Measurements from ENCODE around the gene GBF1. TPM values are rescaled to one million over a fixed set of nuclear protein-coding genes. Genes with fewer than 3 reads are reported as not detected.

The GBF1 gene
- polyA plus RNA-seq, 1 donor (not counting 4 experiments of a cell fraction or from before 2014, with no cell fraction given): 17.4 TPM

DNA sequence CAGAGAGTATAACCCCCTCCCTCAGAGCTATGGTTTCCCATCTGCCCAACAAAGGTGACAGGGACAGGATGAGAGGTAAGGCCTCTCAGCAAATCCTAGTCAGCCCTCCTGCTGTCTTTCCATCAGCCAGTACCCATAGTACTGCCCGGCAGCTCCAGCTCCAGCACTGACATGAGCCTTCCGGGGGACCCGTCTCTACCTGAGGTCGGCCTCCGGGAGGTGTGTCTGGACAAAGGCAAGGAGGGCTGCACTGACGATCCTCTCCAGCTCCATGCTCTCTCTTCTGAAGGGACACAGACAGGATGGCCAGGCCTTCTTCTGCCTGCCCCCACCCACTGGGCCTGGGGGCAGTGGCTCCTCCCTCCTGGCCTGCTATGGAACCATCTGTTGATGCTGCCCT is 179.6 kb downstream of the GBF1 start:
- H3K4me1 ChIP-seq (ENCODE audit: control insufficient read depth, extremely low read depth, insufficient read depth, low read length): peaks cover 20% of the 10 kb centered on the region
- no peak overlapping the region for H2AFZ ChIP-seq (ENCODE audit: control insufficient read depth, low read length)
- H3K9ac ChIP-seq (ENCODE audit: control insufficient read depth, extremely low read depth, insufficient read depth, low read length): no peak overlapping the region
- FAIRE-seq (no peak), DNase-seq (ENCODE audit: low read depth, low spot score) (no peak)
- H3K36me3 ChIP-seq (ENCODE audit: control insufficient read depth in 2 of 2, extremely low read depth in 1 of 2, insufficient read depth in 2 of 2, low read length in 2 of 2): peaks cover 9 to 21% of the 10 kb centered on the region in 2 experiments
- H3K27ac ChIP-seq (ENCODE audit: control insufficient read depth, insufficient read depth, low read length): no peak overlapping the region
- H3K9me1 ChIP-seq (ENCODE audit: control insufficient read depth, extremely low read depth, insufficient read depth, low read length): no peaks in the 10 kb centered on the region
- dilution Hi-C loops (cut with MboI; ENCODE audit: extremely low pct_ligation_motif_present, low sequenced_read_pairs): no loop called here
- no peak for TF ChIP-seq EZH2 (IDR thresholded peaks at IDR 0.05; ENCODE audit: low read length)
- TF ChIP-seq, protein P1, sequence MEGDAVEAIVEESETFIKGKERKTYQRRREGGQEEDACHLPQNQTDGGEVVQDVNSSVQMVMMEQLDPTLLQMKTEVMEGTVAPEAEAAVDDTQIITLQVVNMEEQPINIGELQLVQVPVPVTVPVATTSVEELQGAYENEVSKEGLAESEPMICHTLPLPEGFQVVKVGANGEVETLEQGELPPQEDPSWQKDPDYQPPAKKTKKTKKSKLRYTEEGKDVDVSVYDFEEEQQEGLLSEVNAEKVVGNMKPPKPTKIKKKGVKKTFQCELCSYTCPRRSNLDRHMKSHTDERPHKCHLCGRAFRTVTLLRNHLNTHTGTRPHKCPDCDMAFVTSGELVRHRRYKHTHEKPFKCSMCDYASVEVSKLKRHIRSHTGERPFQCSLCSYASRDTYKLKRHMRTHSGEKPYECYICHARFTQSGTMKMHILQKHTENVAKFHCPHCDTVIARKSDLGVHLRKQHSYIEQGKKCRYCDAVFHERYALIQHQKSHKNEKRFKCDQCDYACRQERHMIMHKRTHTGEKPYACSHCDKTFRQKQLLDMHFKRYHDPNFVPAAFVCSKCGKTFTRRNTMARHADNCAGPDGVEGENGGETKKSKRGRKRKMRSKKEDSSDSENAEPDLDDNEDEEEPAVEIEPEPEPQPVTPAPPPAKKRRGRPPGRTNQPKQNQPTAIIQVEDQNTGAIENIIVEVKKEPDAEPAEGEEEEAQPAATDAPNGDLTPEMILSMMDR (optimal IDR thresholded peaks at IDR 0.05 in 1 of 3, IDR thresholded peaks at IDR 0.05 in 1 of 3, conservative IDR thresholded peaks at IDR 0.05 in 1 of 3; ENCODE audit: extremely low read depth in 1 of 3, insufficient read depth in 2 of 3, low read length in 3 of 3): no peak
- no peak overlapping the region for H3K4me2 ChIP-seq (ENCODE audit: control insufficient read depth, extremely low read depth, insufficient read depth, low read depth, low read length)
- no peak overlapping the region for H3K4me3 ChIP-seq (ENCODE audit: control insufficient read depth in 2 of 3, extremely low read depth in 1 of 3, insufficient read depth in 2 of 3, low read depth in 1 of 3, low read length in 3 of 3)
- no peaks in the 10 kb centered on the region for H3K27me3 ChIP-seq (ENCODE audit: control insufficient read depth, extremely low read depth, insufficient read depth, low read length)
- peaks cover 3% of the 10 kb centered on the region for H3K79me2 ChIP-seq (ENCODE audit: control insufficient read depth, insufficient read depth, low read length)
- no peaks in the 10 kb centered on the region for H3K9me3 ChIP-seq (ENCODE audit: control insufficient read depth, low read depth, low read length)
- H4K20me1 ChIP-seq (ENCODE audit: control insufficient read depth, extremely low read depth, insufficient read depth, low read length): no peaks in the 10 kb centered on the region

DNA sequence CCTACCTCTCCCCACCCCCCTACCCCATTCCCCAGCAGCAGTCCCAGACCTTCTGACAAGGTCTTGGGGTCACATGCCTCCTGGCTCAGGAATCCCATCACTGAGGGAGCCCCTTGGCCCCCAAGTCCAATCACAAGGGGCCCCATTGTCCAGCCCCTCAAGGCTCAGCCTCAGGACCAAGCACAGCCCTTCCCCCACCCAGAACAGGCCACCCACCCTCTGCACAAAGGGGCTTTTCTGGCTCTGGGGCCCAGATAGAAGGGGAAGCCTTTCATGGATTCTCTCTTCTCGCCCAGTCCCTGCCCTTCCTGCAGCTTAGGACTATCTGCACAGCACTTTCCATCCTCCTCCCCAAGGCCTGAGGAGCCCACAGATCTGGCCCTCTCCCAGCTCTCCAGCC is 180.1 kb downstream of the GBF1 start:
- Histone ChIP-seq H2AFZ (ENCODE audit: control insufficient read depth, low read length) (no peak overlapping the region), H3K4me3 (ENCODE audit: control insufficient read depth in 2 of 3, extremely low read depth in 1 of 3, insufficient read depth in 2 of 3, low read depth in 1 of 3, low read length in 3 of 3) (no peak overlapping the region), H3K36me3 (ENCODE audit: control insufficient read depth in 2 of 2, extremely low read depth in 1 of 2, insufficient read depth in 2 of 2, low read length in 2 of 2) (peaks cover 9 to 21% of the 10 kb centered on the region in 2 experiments), H3K27me3 (ENCODE audit: control insufficient read depth, extremely low read depth, insufficient read depth, low read length) (no peaks in the 10 kb centered on the region), H3K9me3 (ENCODE audit: control insufficient read depth, low read depth, low read length) (no peaks in the 10 kb centered on the region), H4K20me1 (ENCODE audit: control insufficient read depth, extremely low read depth, insufficient read depth, low read length) (no peaks in the 10 kb centered on the region), H3K4me1 (ENCODE audit: control insufficient read depth, extremely low read depth, insufficient read depth, low read length) (peaks cover 15% of the 10 kb centered on the region), H3K9ac (ENCODE audit: control insufficient read depth, extremely low read depth, insufficient read depth, low read length) (no peak overlapping the region), H3K27ac (ENCODE audit: control insufficient read depth, insufficient read depth, low read length) (no peak overlapping the region), H3K4me2 (ENCODE audit: control insufficient read depth, extremely low read depth, insufficient read depth, low read depth, low read length) (no peak overlapping the region), H3K9me1 (ENCODE audit: control insufficient read depth, extremely low read depth, insufficient read depth, low read length) (no peaks in the 10 kb centered on the region), H3K79me2 (ENCODE audit: control insufficient read depth, insufficient read depth, low read length) (peaks cover 3% of the 10 kb centered on the region)
- dilution Hi-C loops (cut with MboI; ENCODE audit: extremely low pct_ligation_motif_present, low sequenced_read_pairs): no loop called here
- DNase-seq (ENCODE audit: low read depth, low spot score): no peak
- no peak for FAIRE-seq
- TF ChIP-seq, protein P1 (optimal IDR thresholded peaks at IDR 0.05 in 1 of 3, IDR thresholded peaks at IDR 0.05 in 1 of 3, conservative IDR thresholded peaks at IDR 0.05 in 1 of 3; ENCODE audit: extremely low read depth in 1 of 3, insufficient read depth in 2 of 3, low read length in 3 of 3): no peak
- TF ChIP-seq EZH2 (IDR thresholded peaks at IDR 0.05; ENCODE audit: low read length): no peak
